ENCODE measurements around the gene PHF13. TPM values are rescaled to one million over a fixed set of nuclear protein-coding genes. Genes with fewer than 3 reads are reported as not detected.

PHF13 gene
- total and polyA plus RNA-seq, 4 donors: 1.4 to 8.7 (median 3.8) TPM

GRCh38 chr1:6585841-6586240 is 27.7 kb upstream of the PHF13 start (continued):
- TF ChIP-seq GABPA (IDR thresholded peaks at IDR 0.05 in 1 of 2, conservative IDR thresholded peaks at IDR 0.05 in 1 of 2): no peak

- no peak overlapping the region for H3K27ac ChIP-seq (ENCODE audit: low read depth in 1 of 2, low read length in 2 of 2)
- no peak for TF ChIP-seq RAD21 (IDR thresholded peaks at IDR 0.05)
- TF ChIP-seq TAF1 (conservative IDR thresholded peaks at IDR 0.05): no peak
- no peak for TF ChIP-seq FOXA1 (IDR thresholded peaks at IDR 0.05)
- TF ChIP-seq, protein P1, sequence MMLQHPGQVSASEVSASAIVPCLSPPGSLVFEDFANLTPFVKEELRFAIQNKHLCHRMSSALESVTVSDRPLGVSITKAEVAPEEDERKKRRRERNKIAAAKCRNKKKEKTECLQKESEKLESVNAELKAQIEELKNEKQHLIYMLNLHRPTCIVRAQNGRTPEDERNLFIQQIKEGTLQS (IDR thresholded peaks at IDR 0.05): no peak
- TF ChIP-seq, protein P2, sequence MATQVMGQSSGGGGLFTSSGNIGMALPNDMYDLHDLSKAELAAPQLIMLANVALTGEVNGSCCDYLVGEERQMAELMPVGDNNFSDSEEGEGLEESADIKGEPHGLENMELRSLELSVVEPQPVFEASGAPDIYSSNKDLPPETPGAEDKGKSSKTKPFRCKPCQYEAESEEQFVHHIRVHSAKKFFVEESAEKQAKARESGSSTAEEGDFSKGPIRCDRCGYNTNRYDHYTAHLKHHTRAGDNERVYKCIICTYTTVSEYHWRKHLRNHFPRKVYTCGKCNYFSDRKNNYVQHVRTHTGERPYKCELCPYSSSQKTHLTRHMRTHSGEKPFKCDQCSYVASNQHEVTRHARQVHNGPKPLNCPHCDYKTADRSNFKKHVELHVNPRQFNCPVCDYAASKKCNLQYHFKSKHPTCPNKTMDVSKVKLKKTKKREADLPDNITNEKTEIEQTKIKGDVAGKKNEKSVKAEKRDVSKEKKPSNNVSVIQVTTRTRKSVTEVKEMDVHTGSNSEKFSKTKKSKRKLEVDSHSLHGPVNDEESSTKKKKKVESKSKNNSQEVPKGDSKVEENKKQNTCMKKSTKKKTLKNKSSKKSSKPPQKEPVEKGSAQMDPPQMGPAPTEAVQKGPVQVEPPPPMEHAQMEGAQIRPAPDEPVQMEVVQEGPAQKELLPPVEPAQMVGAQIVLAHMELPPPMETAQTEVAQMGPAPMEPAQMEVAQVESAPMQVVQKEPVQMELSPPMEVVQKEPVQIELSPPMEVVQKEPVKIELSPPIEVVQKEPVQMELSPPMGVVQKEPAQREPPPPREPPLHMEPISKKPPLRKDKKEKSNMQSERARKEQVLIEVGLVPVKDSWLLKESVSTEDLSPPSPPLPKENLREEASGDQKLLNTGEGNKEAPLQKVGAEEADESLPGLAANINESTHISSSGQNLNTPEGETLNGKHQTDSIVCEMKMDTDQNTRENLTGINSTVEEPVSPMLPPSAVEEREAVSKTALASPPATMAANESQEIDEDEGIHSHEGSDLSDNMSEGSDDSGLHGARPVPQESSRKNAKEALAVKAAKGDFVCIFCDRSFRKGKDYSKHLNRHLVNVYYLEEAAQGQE (IDR thresholded peaks at IDR 0.05): no peak
- TF ChIP-seq FOXA2 (IDR thresholded peaks at IDR 0.05): no peak
- no peak for TF ChIP-seq GABPA (IDR thresholded peaks at IDR 0.05 in 1 of 2, conservative IDR thresholded peaks at IDR 0.05 in 1 of 2)
- TF ChIP-seq, protein P3, sequence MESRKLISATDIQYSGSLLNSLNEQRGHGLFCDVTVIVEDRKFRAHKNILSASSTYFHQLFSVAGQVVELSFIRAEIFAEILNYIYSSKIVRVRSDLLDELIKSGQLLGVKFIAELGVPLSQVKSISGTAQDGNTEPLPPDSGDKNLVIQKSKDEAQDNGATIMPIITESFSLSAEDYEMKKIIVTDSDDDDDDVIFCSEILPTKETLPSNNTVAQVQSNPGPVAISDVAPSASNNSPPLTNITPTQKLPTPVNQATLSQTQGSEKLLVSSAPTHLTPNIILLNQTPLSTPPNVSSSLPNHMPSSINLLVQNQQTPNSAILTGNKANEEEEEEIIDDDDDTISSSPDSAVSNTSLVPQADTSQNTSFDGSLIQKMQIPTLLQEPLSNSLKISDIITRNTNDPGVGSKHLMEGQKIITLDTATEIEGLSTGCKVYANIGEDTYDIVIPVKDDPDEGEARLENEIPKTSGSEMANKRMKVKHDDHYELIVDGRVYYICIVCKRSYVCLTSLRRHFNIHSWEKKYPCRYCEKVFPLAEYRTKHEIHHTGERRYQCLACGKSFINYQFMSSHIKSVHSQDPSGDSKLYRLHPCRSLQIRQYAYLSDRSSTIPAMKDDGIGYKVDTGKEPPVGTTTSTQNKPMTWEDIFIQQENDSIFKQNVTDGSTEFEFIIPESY (IDR thresholded peaks at IDR 0.05): no peak
- TF ChIP-seq, protein P4, sequence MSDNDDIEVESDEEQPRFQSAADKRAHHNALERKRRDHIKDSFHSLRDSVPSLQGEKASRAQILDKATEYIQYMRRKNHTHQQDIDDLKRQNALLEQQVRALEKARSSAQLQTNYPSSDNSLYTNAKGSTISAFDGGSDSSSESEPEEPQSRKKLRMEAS (IDR thresholded peaks at IDR 0.05): no peak
- no peak for TF ChIP-seq HNF4G (IDR thresholded peaks at IDR 0.05)
- no peak for TF ChIP-seq SP1 (IDR thresholded peaks at IDR 0.05)
- TF ChIP-seq JUND (IDR thresholded peaks at IDR 0.05): no peak
- TF ChIP-seq NR2F2 (IDR thresholded peaks at IDR 0.05): no peak
- no peak for TF ChIP-seq HNF4A (conservative IDR thresholded peaks at IDR 0.05)
- TF ChIP-seq CTCF (IDR thresholded peaks at IDR 0.05; ENCODE audit: low read depth, low read length, missing input control): no peak
- TF ChIP-seq YY1 (IDR thresholded peaks at IDR 0.05): no peak
- no peak for TF ChIP-seq RXRA (IDR thresholded peaks at IDR 0.05)
- no peak overlapping the region for H3K4me3 ChIP-seq (ENCODE audit: low read depth in 1 of 3, low read length in 3 of 3)
- peaks cover 3 to 43% (median 24%) of the 10 kb centered on the region in 4 donors for H3K4me1 ChIP-seq (ENCODE audit: control insufficient read depth in 4 of 4, insufficient read depth in 4 of 4, low read length in 3 of 4)
- H3K9ac ChIP-seq (ENCODE audit: low read depth in 1 of 2, low read length in 2 of 2): no peak overlapping the region
- no peak for DNase-seq (ENCODE audit: low spot score)
- 91% methylated on average over 11 of the region's 11 CpGs for WGBS
- H3K27me3 ChIP-seq (ENCODE audit: control insufficient read depth in 4 of 4, insufficient read depth in 4 of 4, low read length in 3 of 4): no peaks in the 10 kb centered on the region
- H3K9me3 ChIP-seq (ENCODE audit: control insufficient read depth in 4 of 4, low read length in 3 of 4): no peaks in the 10 kb centered on the region
- peaks cover 7 to 37% (median 17%) of the 10 kb centered on the region in 4 donors for H3K36me3 ChIP-seq (ENCODE audit: control insufficient read depth in 4 of 4, insufficient read depth in 3 of 4, low read depth in 1 of 4, low read length in 3 of 4)
Measured at GRCh38 chr1:6586404-6586816, 27.1 kb upstream of the PHF13 start.

All from liver (tissue), 9 donors.